ENCODE measurements around the gene RUNX2. TPM values are rescaled to one million over a fixed set of nuclear protein-coding genes. Genes with fewer than 3 reads are reported as not detected.

RUNX2 gene
- polyA plus RNA-seq, 1 donor (not counting 4 experiments of a cell fraction or from before 2014, with no cell fraction given), result 1.4 TPM

- H3K27me3 ChIP-seq (ENCODE audit: control insufficient read depth, extremely low read depth, insufficient read depth, low read length), result peaks cover 9% of the 10 kb centered on the region
- no peaks in the 10 kb centered on the region for H4K20me1 ChIP-seq (ENCODE audit: control insufficient read depth, extremely low read depth, insufficient read depth, low read length)
- TF ChIP-seq EZH2 (IDR thresholded peaks at IDR 0.05; ENCODE audit: low read length) (no peak), CTCF (optimal IDR thresholded peaks at IDR 0.05 in 1 of 3, IDR thresholded peaks at IDR 0.05 in 1 of 3, conservative IDR thresholded peaks at IDR 0.05 in 1 of 3; ENCODE audit: extremely low read depth in 1 of 3, insufficient read depth in 2 of 3, low read length in 3 of 3) (peak in 1 of 3 experiments; percentile 19)
- H3K4me3 ChIP-seq (ENCODE audit: control insufficient read depth in 2 of 3, extremely low read depth in 1 of 3, insufficient read depth in 2 of 3, low read depth in 1 of 3, low read length in 3 of 3), result peak overlapping the region; percentile 73 to 90 (median 85)
- H3K79me2 ChIP-seq (ENCODE audit: control insufficient read depth, insufficient read depth, low read length), result no peaks in the 10 kb centered on the region
- FAIRE-seq (no peak), DNase-seq (ENCODE audit: low read depth, low spot score) (no peak)
- H3K9ac ChIP-seq (ENCODE audit: control insufficient read depth, extremely low read depth, insufficient read depth, low read length), result peak overlapping the region; percentile 81
- peaks cover 21% of the 10 kb centered on the region for H3K4me1 ChIP-seq (ENCODE audit: control insufficient read depth, extremely low read depth, insufficient read depth, low read length)
- no peaks in the 10 kb centered on the region for H3K9me1 ChIP-seq (ENCODE audit: control insufficient read depth, extremely low read depth, insufficient read depth, low read length)
- H3K4me2 ChIP-seq (ENCODE audit: control insufficient read depth, extremely low read depth, insufficient read depth, low read depth, low read length), result peak overlapping the region; percentile 80
- peak overlapping the region; percentile 96 for H2AFZ ChIP-seq (ENCODE audit: control insufficient read depth, low read length)
- peak overlapping the region; percentile 43 for H3K27ac ChIP-seq (ENCODE audit: control insufficient read depth, insufficient read depth, low read length)
- H3K36me3 ChIP-seq (ENCODE audit: control insufficient read depth in 2 of 2, extremely low read depth in 1 of 2, insufficient read depth in 2 of 2, low read length in 2 of 2), result no peaks in the 10 kb centered on the region
- dilution Hi-C loops (cut with MboI; ENCODE audit: extremely low pct_ligation_motif_present, low sequenced_read_pairs), result no loop called here
- no peaks in the 10 kb centered on the region for H3K9me3 ChIP-seq (ENCODE audit: control insufficient read depth, low read depth, low read length)
Measured at GRCh38 chr6:45422503-45423110, 94.5 kb downstream of the RUNX2 start.

GRCh38 chr6:45423111-45423823 is 95.1 kb downstream of the RUNX2 start:
- Histone ChIP-seq H3K27ac (ENCODE audit: control insufficient read depth, insufficient read depth, low read length) (peak overlapping the region; percentile 43), H3K4me1 (ENCODE audit: control insufficient read depth, extremely low read depth, insufficient read depth, low read length) (peaks cover 21% of the 10 kb centered on the region), H3K27me3 (ENCODE audit: control insufficient read depth, extremely low read depth, insufficient read depth, low read length) (peaks cover 9% of the 10 kb centered on the region), H3K4me2 (ENCODE audit: control insufficient read depth, extremely low read depth, insufficient read depth, low read depth, low read length) (peak overlapping the region; percentile 80), H3K9ac (ENCODE audit: control insufficient read depth, extremely low read depth, insufficient read depth, low read length) (peak overlapping the region; percentile 81), H2AFZ (ENCODE audit: control insufficient read depth, low read length) (peak overlapping the region; percentile 96), H3K4me3 (ENCODE audit: control insufficient read depth in 2 of 3, extremely low read depth in 1 of 3, insufficient read depth in 2 of 3, low read depth in 1 of 3, low read length in 3 of 3) (peak overlapping the region; percentile 73 to 90 (median 85)), H3K36me3 (ENCODE audit: control insufficient read depth in 2 of 2, extremely low read depth in 1 of 2, insufficient read depth in 2 of 2, low read length in 2 of 2) (no peaks in the 10 kb centered on the region), H3K79me2 (ENCODE audit: control insufficient read depth, insufficient read depth, low read length) (no peaks in the 10 kb centered on the region), H3K9me1 (ENCODE audit: control insufficient read depth, extremely low read depth, insufficient read depth, low read length) (no peaks in the 10 kb centered on the region), H4K20me1 (ENCODE audit: control insufficient read depth, extremely low read depth, insufficient read depth, low read length) (no peaks in the 10 kb centered on the region), H3K9me3 (ENCODE audit: control insufficient read depth, low read depth, low read length) (no peaks in the 10 kb centered on the region)
- dilution Hi-C loops (cut with MboI; ENCODE audit: extremely low pct_ligation_motif_present, low sequenced_read_pairs), result no loop called here
- DNase-seq (ENCODE audit: low read depth, low spot score) (no peak), FAIRE-seq (no peak)
- TF ChIP-seq CTCF (optimal IDR thresholded peaks at IDR 0.05 in 1 of 3, IDR thresholded peaks at IDR 0.05 in 1 of 3, conservative IDR thresholded peaks at IDR 0.05 in 1 of 3; ENCODE audit: extremely low read depth in 1 of 3, insufficient read depth in 2 of 3, low read length in 3 of 3) (no peak), EZH2 (IDR thresholded peaks at IDR 0.05; ENCODE audit: low read length) (no peak)
